Endothelial cell of umbilical vein (primary cell): ENCODE data around the gene ARHGAP15. TPM values are rescaled to one million over a fixed set of nuclear protein-coding genes. Genes with fewer than 3 reads are reported as not detected.

Experiments used
- BruUV-seq: library from RNA; stranded (reverse); fragments of 400-500 nt; replicated peaks from 2 replicates; lab custom pipeline; 2021; lab: Mats Ljungman, UMichigan
- CTCF ChIA-PET: fragments of 300-600, 350-600 bp; sonication (Branson Sonifier 250); formaldehyde crosslinking; loops from one replicate; lab custom pipeline; 2021; ENCODE audit warnings: antibody characterized with exemption, inconsistent platforms; lab: Charles Lee
- POLR2A ChIA-PET: fragments of 300-600, 350-600 bp; sonication (Branson Sonifier 250); formaldehyde crosslinking; loops from one replicate; lab custom pipeline; 2021; ENCODE audit warnings: antibody characterized with exemption, inconsistent platforms; lab: Charles Lee
- DNase-seq: peaks from one replicate; pipeline ENCODE4 v3.0.0-alpha.2; 2011; ENCODE audit warnings: low read depth, low spot score
- FAIRE-seq: peaks from 2 replicates; lab custom pipeline; 2011; peaks lifted over from hg19 to GRCh38; lab: Jason Lieb, UNC
- H2AFZ ChIP-seq: 2 replicates; pipeline ENCODE4 v1.6.0; 2012; ENCODE audit warnings: low read depth, low read length, control low read depth, inconsistent platforms
- H3K27ac ChIP-seq: 2 replicates; pipeline ENCODE4 v1.5.1; 2011; ENCODE audit warnings: low read depth, mild to moderate bottlenecking, control low read depth, low read length, moderate library complexity; ENCODE audit not compliant: insufficient read depth
- H3K27me3 ChIP-seq, 2 experiments: 2 replicates each; pipeline versions ENCODE4 v1.6.0 to v1.6.1; 2011; ENCODE audit warnings: low read length in 2 of 2, mixed read lengths in 1 of 2; ENCODE audit not compliant: control insufficient read depth in 2 of 2, insufficient read depth in 2 of 2
- H3K36me3 ChIP-seq, 2 experiments: 2 replicates in 1 of 2; 3 replicates in 1 of 2; pipeline ENCODE4 v1.5.1; 2011; ENCODE audit warnings: low read length in 2 of 2, mild to moderate bottlenecking in 1 of 2, moderate library complexity in 1 of 2; ENCODE audit not compliant: control insufficient read depth in 2 of 2, insufficient read depth in 2 of 2; ENCODE audit errors: extremely low read depth in 1 of 2
- H3K4me1 ChIP-seq: 3 replicates; pipeline ENCODE4 v1.5.1; 2011; ENCODE audit warnings: mild to moderate bottlenecking, low read length; ENCODE audit not compliant: control insufficient read depth, insufficient read depth; ENCODE audit errors: extremely low read depth
- H3K4me2 ChIP-seq: 2 replicates; pipeline ENCODE4 v1.6.1; 2011; ENCODE audit warnings: low read length, control low read depth, mixed read lengths; ENCODE audit not compliant: insufficient read depth
- H3K4me3 ChIP-seq, 3 experiments: fragments of 200-600 bp in 1 of 3; sonication (generic), shearing (Covaris generic) in 1 of 3; replicated peaks in 1 of 3; 2 replicates each; pipeline ENCODE4 v1.5.1; 2011 to 2016; ENCODE audit warnings: control low read depth in 3 of 3, low read length in 3 of 3, mild to moderate bottlenecking in 2 of 3, inconsistent platforms in 1 of 3, low read depth in 1 of 3, moderate library complexity in 1 of 3; ENCODE audit not compliant: insufficient read depth in 1 of 3
- H3K79me2 ChIP-seq: 2 replicates; pipeline ENCODE4 v1.6.0; 2012; ENCODE audit warnings: low read length, inconsistent platforms; ENCODE audit not compliant: control insufficient read depth, insufficient read depth
- H3K9ac ChIP-seq: replicated peaks from 2 replicates; pipeline ENCODE3; 2011; ENCODE audit warnings: low read length, control low read depth; ENCODE audit not compliant: insufficient read depth; ENCODE audit errors: extremely low read depth
- H3K9me1 ChIP-seq: replicated peaks from 3 replicates; pipeline ENCODE4 v1.6.0; 2011; ENCODE audit warnings: mild to moderate bottlenecking, low read length; ENCODE audit not compliant: control insufficient read depth, insufficient read depth; ENCODE audit errors: extremely low read depth
- H3K9me3 ChIP-seq: replicated peaks from 2 replicates; pipeline ENCODE4 v1.5.1; 2012; ENCODE audit warnings: low read length, inconsistent platforms; ENCODE audit not compliant: control insufficient read depth, insufficient read depth
- H4K20me1 ChIP-seq: replicated peaks from 2 replicates; pipeline ENCODE3; 2011; ENCODE audit warnings: mild to moderate bottlenecking, low read length; ENCODE audit not compliant: control insufficient read depth, insufficient read depth; ENCODE audit errors: extremely low read depth
- EZH2 ChIP-seq: IDR thresholded peaks from 2 replicates; pipeline ENCODE4 v1.6.1; 2012; ENCODE audit warnings: borderline replicate concordance, low read depth, mild to moderate bottlenecking, moderate library complexity, low read length, inconsistent platforms; ENCODE audit not compliant: severe bottlenecking
- FOS ChIP-seq: IDR thresholded peaks from 2 replicates; pipeline ENCODE4 v1.6.1; 2011; ENCODE audit warnings: mild to moderate bottlenecking, low read length, moderate library complexity, borderline replicate concordance; ENCODE audit not compliant: insufficient read depth
- GATA2 ChIP-seq: IDR thresholded peaks from 2 replicates; pipeline ENCODE4 v1.7.0; 2011; ENCODE audit warnings: low read depth, mild to moderate bottlenecking, moderate library complexity, mixed read lengths, low read length; ENCODE audit not compliant: insufficient read length, insufficient read depth
- JUN ChIP-seq: IDR thresholded peaks from 2 replicates; pipeline ENCODE4 v1.6.1; 2011; ENCODE audit warnings: borderline replicate concordance, low read depth; ENCODE audit not compliant: insufficient read length, insufficient read depth
- MYC ChIP-seq: IDR thresholded peaks from one replicate; pipeline ENCODE4 v1.6.1; 2011; ENCODE audit warnings: mild to moderate bottlenecking, low read depth, low read length
- POLR2A ChIP-seq: IDR thresholded peaks from 2 replicates; pipeline ENCODE4 v1.6.1; 2012; ENCODE audit warnings: low read depth, mild to moderate bottlenecking, control low read depth, low read length
- POLR2AphosphoS5 ChIP-seq: IDR thresholded peaks from 2 replicates; pipeline ENCODE4 v1.6.1; 2012; ENCODE audit warnings: low read depth, mild to moderate bottlenecking, control low read depth, low read length, moderate library complexity; ENCODE audit not compliant: insufficient read depth
- dilution Hi-C: fragments of 300-500 bp; cut with MboI; formaldehyde crosslinking; loops from one replicate; pipeline ENCODE4 v1.15.0; 2019; ENCODE audit warnings: low sequenced_read_pairs; ENCODE audit not compliant: extremely low pct_ligation_motif_present
- intact Hi-C: fragments of 100-400 bp; cut with micrococcal nuclease; formaldehyde crosslinking; loops from one replicate; pipeline ENCODE4 v1.10.0; 2022
- polyA plus RNA-seq, 4 experiments: library from polyadenylated mRNA; depleted of rRNA in 3 of 4; stranded (reverse) in 3 of 4; unstranded in 1 of 4; fragments of >200 nt; gene quantifications; 2 replicates each; pipeline versions ENCODE4 v1.2.1 to v1.2.3, GENCODE V29; 2011 to 2012; ENCODE audit warnings: missing spikeins in 1 of 4
- total RNA-seq: library from RNA; stranded (reverse); gene quantifications from 2 replicates; pipeline ENCODE4 v1.2.3, GENCODE V29; 2021
- TF ChIP-seq, protein P1 (sequence below): IDR thresholded peaks from 2 replicates; pipeline ENCODE4 v1.6.1; 2011; ENCODE audit not compliant: insufficient read depth, insufficient read length
- TF ChIP-seq, protein P2 (sequence below), 2 donors: IDR thresholded peaks; 1 replicate in 1 of 2; 2 replicates in 1 of 2; pipeline ENCODE4 v1.5.1; 2011; ENCODE audit warnings: low read length in 2 of 2, mild to moderate bottlenecking in 2 of 2, moderate library complexity in 2 of 2, control low read depth in 1 of 2, inconsistent platforms in 1 of 2, low read depth in 1 of 2; ENCODE audit not compliant: insufficient read depth in 1 of 2; ENCODE audit errors: extremely low read depth in 1 of 2

ARHGAP15 gene
- total and polyA plus RNA-seq, 2 donors (not counting 3 experiments of a cell fraction or from before 2014, with no cell fraction given): not detected

DNA sequence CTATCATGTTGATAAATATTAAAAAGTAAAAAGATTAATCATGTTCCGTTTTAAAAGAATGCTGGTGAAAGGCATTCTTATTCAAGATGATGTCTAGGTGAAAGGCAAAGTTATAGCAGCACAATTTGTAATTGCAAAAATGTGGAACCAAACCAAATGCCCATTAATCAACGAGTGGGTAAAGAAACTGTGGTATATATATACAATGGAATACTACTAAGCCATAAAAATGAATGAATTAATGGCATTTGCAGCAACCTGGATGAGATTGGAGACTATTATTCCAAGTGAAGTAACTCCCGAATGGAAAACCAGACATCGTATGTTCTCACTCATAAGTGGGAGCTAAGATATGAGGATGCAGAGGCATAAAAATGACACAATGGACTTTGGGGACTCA, 286.4 kb downstream of the ARHGAP15 start:
- Histone ChIP-seq H3K36me3 (no peaks in the 10 kb centered on the region), H3K9me3 (no peaks in the 10 kb centered on the region), H3K9ac (no peak overlapping the region), H3K79me2 (no peaks in the 10 kb centered on the region), H3K4me3 (no peak overlapping the region), H3K4me2 (no peak overlapping the region), H2AFZ (no peak overlapping the region), H3K9me1 (no peaks in the 10 kb centered on the region), H3K4me1 (no peaks in the 10 kb centered on the region), H4K20me1 (no peaks in the 10 kb centered on the region), H3K27ac (no peak overlapping the region), H3K27me3 (no peaks in the 10 kb centered on the region)
- dilution Hi-C loops (no loop called here), intact Hi-C loops (no loop called here)
- no TSS peak for BruUV-seq
- DNase-seq (no peak), FAIRE-seq (no peak)
- ChIA-PET POLR2A (no interaction called here), CTCF (no interaction called here)
- TF ChIP-seq MYC (no peak), POLR2A (no peak), GATA2 (no peak), FOS (no peak), EZH2 (no peak), POLR2AphosphoS5 (no peak), JUN (no peak)
- TF ChIP-seq, protein P1, sequence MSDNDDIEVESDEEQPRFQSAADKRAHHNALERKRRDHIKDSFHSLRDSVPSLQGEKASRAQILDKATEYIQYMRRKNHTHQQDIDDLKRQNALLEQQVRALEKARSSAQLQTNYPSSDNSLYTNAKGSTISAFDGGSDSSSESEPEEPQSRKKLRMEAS: no peak
- TF ChIP-seq, protein P2, sequence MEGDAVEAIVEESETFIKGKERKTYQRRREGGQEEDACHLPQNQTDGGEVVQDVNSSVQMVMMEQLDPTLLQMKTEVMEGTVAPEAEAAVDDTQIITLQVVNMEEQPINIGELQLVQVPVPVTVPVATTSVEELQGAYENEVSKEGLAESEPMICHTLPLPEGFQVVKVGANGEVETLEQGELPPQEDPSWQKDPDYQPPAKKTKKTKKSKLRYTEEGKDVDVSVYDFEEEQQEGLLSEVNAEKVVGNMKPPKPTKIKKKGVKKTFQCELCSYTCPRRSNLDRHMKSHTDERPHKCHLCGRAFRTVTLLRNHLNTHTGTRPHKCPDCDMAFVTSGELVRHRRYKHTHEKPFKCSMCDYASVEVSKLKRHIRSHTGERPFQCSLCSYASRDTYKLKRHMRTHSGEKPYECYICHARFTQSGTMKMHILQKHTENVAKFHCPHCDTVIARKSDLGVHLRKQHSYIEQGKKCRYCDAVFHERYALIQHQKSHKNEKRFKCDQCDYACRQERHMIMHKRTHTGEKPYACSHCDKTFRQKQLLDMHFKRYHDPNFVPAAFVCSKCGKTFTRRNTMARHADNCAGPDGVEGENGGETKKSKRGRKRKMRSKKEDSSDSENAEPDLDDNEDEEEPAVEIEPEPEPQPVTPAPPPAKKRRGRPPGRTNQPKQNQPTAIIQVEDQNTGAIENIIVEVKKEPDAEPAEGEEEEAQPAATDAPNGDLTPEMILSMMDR (IDR thresholded peaks at IDR 0.05; ENCODE audit: extremely low read depth in 1 of 2, insufficient read depth in 1 of 2, low read depth in 1 of 2, low read length in 2 of 2): no peak
